K562 (cell line): ENCODE measurements around the gene DENND6B. TPM values are rescaled to one million over a fixed set of nuclear protein-coding genes. Genes with fewer than 3 reads are reported as not detected.

Experiments
- ARNT ChIP-seq, 2 experiments: fragments of 450-650 bp; IDR thresholded peaks; 2 replicates each; pipeline ENCODE4 v1.6.1; 2016; ENCODE audit warnings: mild to moderate bottlenecking in 1 of 2
- CC2D1A ChIP-seq: fragments of 450-650 bp; IDR thresholded peaks from 2 replicates; pipeline ENCODE4 v1.6.1; 2017; ENCODE audit warnings: mild to moderate bottlenecking
- ETV1 ChIP-seq: fragments of 450-650 bp; conservative IDR thresholded peaks from 2 replicates; pipeline ENCODE4 v1.6.1; 2016; ENCODE audit warnings: missing genetic modification characterization, control low read depth, low read depth, missing compliant biosample characterization
- LARP7 ChIP-seq: fragments of 450-650 bp; IDR thresholded peaks from 2 replicates; pipeline ENCODE4 v1.6.1; 2016
- MBD1 ChIP-seq: fragments of 250-450 bp; sonication (Bioruptor Pico); IDR thresholded peaks from 2 replicates; pipeline ENCODE4 v1.8.0; 2022; ENCODE audit warnings: inconsistent platforms
- NR3C1 ChIP-seq: sonication (generic); formaldehyde crosslinking; IDR thresholded peaks from 2 replicates; pipeline ENCODE4 v1.8.1; 2022; ENCODE audit warnings: missing genetic modification reagents
- RFX5 ChIP-seq: IDR thresholded peaks from 2 replicates; pipeline ENCODE4 v1.6.1; 2011; ENCODE audit warnings: low read depth, mild to moderate bottlenecking, improper control_type of control experiment, low read length
- SRSF7 ChIP-seq: fragments of 200-400 bp; formaldehyde crosslinking; optimal IDR thresholded peaks from 2 replicates; pipeline ENCODE3; 2017; ENCODE audit warnings: mild to moderate bottlenecking, low read depth, low read length
- TEAD4 ChIP-seq, 2 experiments: sonication (generic) in 1 of 2; formaldehyde crosslinking in 1 of 2; IDR thresholded peaks; 2 replicates each; pipeline versions ENCODE4 v1.6.1 to v1.8.0; 2012 to 2022; ENCODE audit warnings: borderline replicate concordance in 1 of 2, inconsistent platforms in 1 of 2, low read length in 1 of 2, mild to moderate bottlenecking in 1 of 2, missing genetic modification reagents in 1 of 2
- U2AF2 ChIP-seq: fragments of 200-400 bp; formaldehyde crosslinking; optimal IDR thresholded peaks from 2 replicates; pipeline ENCODE3; 2017; ENCODE audit warnings: low read depth, mild to moderate bottlenecking, low read length
- ZBTB1 ChIP-seq: sonication (generic); formaldehyde crosslinking; IDR thresholded peaks from 2 replicates; pipeline ENCODE4 v1.8.1; 2023; ENCODE audit warnings: missing genetic modification reagents, low read depth, mild to moderate bottlenecking, borderline replicate concordance
- ZFX ChIP-seq: sonication (generic); formaldehyde crosslinking; IDR thresholded peaks from 2 replicates; pipeline ENCODE4 v1.8.0; 2022; ENCODE audit warnings: mild to moderate bottlenecking, missing genetic modification reagents, moderate library complexity
- ZNF224 ChIP-seq: sonication (generic); formaldehyde crosslinking; IDR thresholded peaks from 2 replicates; pipeline ENCODE4 v1.8.0; 2022; ENCODE audit warnings: mild to moderate bottlenecking, missing genetic modification reagents
- ZNF354B ChIP-seq: fragments of 250-450 bp; sonication (Bioruptor Pico); IDR thresholded peaks from 2 replicates; pipeline ENCODE4 v1.4.0; 2020
- ZNF668 ChIP-seq: fragments of 250-450 bp; sonication (Bioruptor Pico); IDR thresholded peaks from 2 replicates; pipeline ENCODE4 v1.8.0; 2022; ENCODE audit warnings: mild to moderate bottlenecking, inconsistent platforms
- ZNF778 ChIP-seq: fragments of 450-650 bp; formaldehyde crosslinking; IDR thresholded peaks from 2 replicates; pipeline ENCODE4 v1.4.0; 2020; ENCODE audit warnings: mild to moderate bottlenecking, moderate library complexity
- polyA plus RNA-seq, 8 experiments: library from polyadenylated mRNA; depleted of rRNA in 4 of 8; stranded (reverse) in 5 of 8; unstranded in 3 of 8; fragments of >200 nt; fragmentation: Nextera tagmentation in 2 of 8; fragmentation: Illumina TruSeq in 1 of 8; extraction: Ambion mirVana in 2 of 8; extraction: Trizol in 1 of 8; gene quantifications; 2 replicates each; pipeline versions ENCODE4 v1.2.1 to v1.2.3, GENCODE V29; 2011 to 2014; ENCODE audit warnings: inconsistent platforms in 1 of 8, missing spikeins in 1 of 8
- total RNA-seq, 7 experiments: library from RNA; depleted of rRNA in 6 of 7; stranded (reverse); fragments of >200 nt in 6 of 7; fragmentation: Illumina TruSeq in 2 of 7; extraction: Trizol in 2 of 7; gene quantifications; 2 replicates each; pipeline versions ENCODE4 v1.2.1 to v1.2.3, GENCODE V29; 2011 to 2021; ENCODE audit warnings: low replicate concordance in 1 of 7
- TF ChIP-seq, protein P1 (sequence below): fragments of 450-650 bp; formaldehyde crosslinking; IDR thresholded peaks from 2 replicates; pipeline ENCODE4 v1.4.0; 2022; ENCODE audit warnings: mild to moderate bottlenecking, moderate library complexity

DENND6B gene
- total and polyA plus RNA-seq, 9 of the 15 experiments (the other 6 are each of a cell fraction or from before 2014, with no cell fraction given), result 0.07 to 3.7 (median 1.5) TPM

DNA sequence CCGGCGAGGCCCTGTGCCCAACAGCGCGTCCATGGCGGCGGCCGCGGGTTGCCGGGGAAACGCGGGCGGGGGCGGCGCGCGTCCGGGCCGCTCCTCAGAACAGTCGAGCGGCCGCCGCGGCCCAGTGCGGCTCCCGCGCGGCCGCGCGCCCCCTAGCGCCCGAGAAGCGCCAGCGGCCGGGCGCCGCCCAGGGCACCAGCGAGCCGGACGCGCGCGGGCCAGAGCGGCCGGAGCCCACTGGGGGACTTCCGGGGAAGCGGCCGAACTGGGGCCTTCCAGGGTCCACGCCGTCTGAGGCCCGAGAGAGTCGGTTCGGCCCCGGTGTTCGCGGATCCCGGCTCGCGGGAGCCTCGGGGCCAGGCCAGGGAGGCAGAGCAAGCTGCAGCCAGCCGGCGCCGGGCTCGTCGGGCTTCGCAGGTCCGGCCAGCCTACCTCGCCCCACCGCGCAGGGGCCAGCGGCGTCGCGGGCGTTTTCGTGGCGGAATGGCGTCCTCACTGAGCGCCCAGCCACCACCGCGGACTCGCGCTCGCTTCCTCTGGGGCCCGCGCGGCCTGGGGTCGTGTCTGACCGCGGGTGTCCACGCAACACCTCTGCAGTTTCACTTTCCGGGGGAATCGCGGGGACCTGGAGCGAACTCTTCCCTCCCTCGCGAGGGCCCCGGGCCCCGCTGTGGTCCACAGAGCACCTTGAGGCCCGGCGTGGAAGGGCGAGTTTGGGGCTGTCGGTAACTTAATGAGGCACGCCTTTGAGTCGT is at the start of gene DENND6B (continued):
- TF ChIP-seq ZNF224 (no peak), NR3C1 (0 out of 2 replicates have a peak, but pooled peaks have one; percentile 68), ZFX (CRISPR knock-in tag) (peak; percentile 98), ARNT (IDR thresholded peaks at IDR 0.05) (no peak), MBD1 (CRISPR knock-in tag) (no peak), ZNF778 (no peak), ZBTB1 (peak; percentile 37; the same call in 1 of the 2 replicates), CC2D1A (no peak), TEAD4 (IDR thresholded peaks at IDR 0.05; ENCODE audit: low read length) (no peak), TEAD4 (CRISPR knock-in tag; IDR thresholded peaks at IDR 0.05; ENCODE audit: borderline replicate concordance) (no peak), SRSF7 (no peak), U2AF2 (no peak), ZNF354B (no peak), ZNF668 (CRISPR knock-in tag) (no peak), RFX5 (no peak), LARP7 (no peak), ETV1 (tag) (0 out of 2 replicates have a peak, but pooled peaks have one; percentile 11)
- TF ChIP-seq, protein P1, sequence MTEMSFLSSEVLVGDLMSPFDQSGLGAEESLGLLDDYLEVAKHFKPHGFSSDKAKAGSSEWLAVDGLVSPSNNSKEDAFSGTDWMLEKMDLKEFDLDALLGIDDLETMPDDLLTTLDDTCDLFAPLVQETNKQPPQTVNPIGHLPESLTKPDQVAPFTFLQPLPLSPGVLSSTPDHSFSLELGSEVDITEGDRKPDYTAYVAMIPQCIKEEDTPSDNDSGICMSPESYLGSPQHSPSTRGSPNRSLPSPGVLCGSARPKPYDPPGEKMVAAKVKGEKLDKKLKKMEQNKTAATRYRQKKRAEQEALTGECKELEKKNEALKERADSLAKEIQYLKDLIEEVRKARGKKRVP (CRISPR knock-in tag), result no peak
